Measurements from ENCODE around the gene AFF4. TPM values are rescaled to one million over a fixed set of nuclear protein-coding genes. Genes with fewer than 3 reads are reported as not detected.
"Not testable (repeated sequence)": the region's sequence is repeated elsewhere in the genome, so short reads cannot be mapped to it uniquely, and the experiment has no call there.

The AFF4 gene
- total RNA-seq, 4 donors from 2014 or later, result 36.7 to 153 (median 67.5) TPM

DNA sequence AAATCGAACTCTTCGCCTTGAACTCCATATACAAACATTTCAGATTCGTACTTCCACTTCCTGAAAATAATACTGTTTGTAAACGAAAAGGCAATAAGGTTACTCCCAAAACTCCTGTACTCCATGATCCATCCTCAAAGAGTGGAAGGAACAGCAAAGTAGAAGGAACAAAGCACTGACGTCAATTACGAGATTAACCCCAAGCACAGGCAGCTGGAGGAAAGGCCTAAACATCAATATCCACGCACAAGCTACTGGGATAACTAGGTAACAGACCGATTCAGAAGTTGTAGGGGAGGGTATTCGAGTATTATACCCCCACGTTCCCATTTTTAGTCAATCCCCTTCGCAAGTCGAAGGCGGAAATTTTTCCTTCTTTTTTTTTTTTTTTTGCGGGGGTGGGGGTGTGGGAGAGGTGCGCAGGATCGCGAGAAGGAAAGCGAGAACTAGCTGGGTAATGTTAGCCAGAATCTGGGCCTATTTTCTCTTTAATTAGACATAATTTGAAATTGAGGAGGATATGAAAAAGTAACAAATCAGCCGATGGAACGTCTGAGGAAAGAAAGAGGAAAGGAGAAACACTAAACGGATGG is 909 bp downstream of the AFF4 start:
- Histone ChIP-seq H3K4me3 (peak overlapping the region; percentile 89 to 96 (median 92)), H3K4me1 (peaks cover 35 to 36% of the 10 kb centered on the region in 2 donors), H3K27ac (peak overlapping the region; percentile 97 to 100 (median 99)), H3K9me3 (no peaks in the 10 kb centered on the region), H3K27me3 (no peaks in the 10 kb centered on the region), H3K36me3 (no peaks in the 10 kb centered on the region)
- ATAC-seq (peak; percentile 45 to 67), DNase-seq (no peak)
- TF ChIP-seq, protein P1, sequence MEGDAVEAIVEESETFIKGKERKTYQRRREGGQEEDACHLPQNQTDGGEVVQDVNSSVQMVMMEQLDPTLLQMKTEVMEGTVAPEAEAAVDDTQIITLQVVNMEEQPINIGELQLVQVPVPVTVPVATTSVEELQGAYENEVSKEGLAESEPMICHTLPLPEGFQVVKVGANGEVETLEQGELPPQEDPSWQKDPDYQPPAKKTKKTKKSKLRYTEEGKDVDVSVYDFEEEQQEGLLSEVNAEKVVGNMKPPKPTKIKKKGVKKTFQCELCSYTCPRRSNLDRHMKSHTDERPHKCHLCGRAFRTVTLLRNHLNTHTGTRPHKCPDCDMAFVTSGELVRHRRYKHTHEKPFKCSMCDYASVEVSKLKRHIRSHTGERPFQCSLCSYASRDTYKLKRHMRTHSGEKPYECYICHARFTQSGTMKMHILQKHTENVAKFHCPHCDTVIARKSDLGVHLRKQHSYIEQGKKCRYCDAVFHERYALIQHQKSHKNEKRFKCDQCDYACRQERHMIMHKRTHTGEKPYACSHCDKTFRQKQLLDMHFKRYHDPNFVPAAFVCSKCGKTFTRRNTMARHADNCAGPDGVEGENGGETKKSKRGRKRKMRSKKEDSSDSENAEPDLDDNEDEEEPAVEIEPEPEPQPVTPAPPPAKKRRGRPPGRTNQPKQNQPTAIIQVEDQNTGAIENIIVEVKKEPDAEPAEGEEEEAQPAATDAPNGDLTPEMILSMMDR (IDR thresholded peaks at IDR 0.05 in 4 of 5, conservative IDR thresholded peaks at IDR 0.05 in 1 of 5), result no peak
- peak in 1 of 2 donors; percentile 54 for TF ChIP-seq POLR2A (IDR thresholded peaks at IDR 0.05)
- intact Hi-C loops (cut with DNase I; ENCODE audit: low total_unique reads), result loop anchor here (1.0 to 5.0 kb wide), 4 partner anchors 55 to 95 kb away; partner anchors contain the start of genes GDF9, UQCRQ and ZCCHC10
- in situ Hi-C loops (cut with MboI; ENCODE audit: low sequenced_read_pairs in 4 of 4), result no loop called here

DNA sequence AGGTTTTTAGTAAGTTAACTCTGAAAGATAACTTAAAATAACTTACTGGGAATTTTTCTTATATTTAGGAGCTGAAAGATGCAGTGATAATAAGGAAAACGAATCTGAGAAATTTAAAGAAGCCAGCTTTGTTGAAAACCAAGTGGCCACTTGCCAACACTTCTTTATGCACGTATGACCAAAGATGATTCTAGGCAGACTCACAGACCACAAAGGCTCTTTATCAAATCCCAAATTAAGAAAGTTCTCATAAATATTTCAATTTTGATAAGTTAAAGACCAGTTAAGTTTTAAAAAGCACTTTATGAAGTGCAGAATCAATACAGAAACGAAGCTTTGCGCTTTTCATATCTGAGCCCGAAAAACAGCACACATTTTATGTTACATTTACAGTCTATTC is 1.5 kb downstream of the AFF4 start:
- Histone ChIP-seq H3K36me3 (no peaks in the 10 kb centered on the region), H3K27ac (peak overlapping the region; percentile 97 to 100 (median 99)), H3K4me3 (peak overlapping the region; percentile 89 to 96 (median 92)), H3K4me1 (peaks cover 35 to 36% of the 10 kb centered on the region in 2 donors), H3K9me3 (no peaks in the 10 kb centered on the region), H3K27me3 (no peaks in the 10 kb centered on the region)
- in situ Hi-C loops (cut with MboI; ENCODE audit: low sequenced_read_pairs in 4 of 4), result no loop called here
- DNase-seq, result no peak
- intact Hi-C loops (cut with DNase I; ENCODE audit: low total_unique reads), result loop anchor here (5.0 kb wide), 2 partner anchors 55 to 95 kb away; partner anchors contain the start of genes GDF9 and UQCRQ
- TF ChIP-seq, protein P1 (IDR thresholded peaks at IDR 0.05 in 4 of 5, conservative IDR thresholded peaks at IDR 0.05 in 1 of 5), result no peak
- no peak for TF ChIP-seq POLR2A (IDR thresholded peaks at IDR 0.05)
- no peak for ATAC-seq

DNA sequence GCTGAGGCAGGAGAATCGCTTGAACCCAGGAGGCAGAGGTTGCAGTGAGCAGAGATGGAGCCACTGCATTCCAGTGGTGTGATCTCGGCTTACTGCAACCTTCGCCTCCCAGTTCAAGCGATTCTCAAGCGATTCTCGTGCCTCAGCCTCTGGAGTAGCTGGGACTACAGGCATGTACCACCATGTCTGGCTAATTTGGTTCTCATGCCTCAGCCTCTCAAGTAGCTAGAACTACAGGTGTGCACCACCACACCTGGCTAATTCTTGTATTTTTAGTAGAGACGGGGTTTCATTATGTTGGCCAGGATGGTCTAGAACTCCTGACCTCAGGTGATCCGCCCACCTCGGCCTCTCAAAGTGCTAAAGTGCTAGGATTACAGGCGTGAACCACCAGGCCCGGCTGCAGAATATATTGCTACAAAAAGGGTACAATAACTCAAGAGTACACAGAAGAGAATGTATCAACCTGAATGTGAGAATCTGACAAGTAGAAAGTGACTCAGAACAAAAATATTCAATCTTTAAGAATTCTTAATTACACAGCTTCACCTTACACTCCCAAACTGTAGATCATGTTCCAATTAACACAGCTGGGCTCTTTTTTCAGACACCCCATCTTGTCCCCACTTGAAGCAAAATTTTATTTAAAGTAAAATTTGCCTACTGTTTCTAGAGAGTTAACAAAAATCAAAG is 2.2 kb downstream of the AFF4 start:
- Histone ChIP-seq H3K4me3 (peak overlapping the region; percentile 89 to 96 (median 92)), H3K27ac (peak overlapping the region; percentile 97 to 100 (median 99)), H3K4me1 (peaks cover 36 to 41% of the 10 kb centered on the region in 2 donors)
- DNase-seq; in situ Hi-C loops (cut with MboI; ENCODE audit: low sequenced_read_pairs in 4 of 4); H3K9me3 ChIP-seq; ATAC-seq; H3K36me3 ChIP-seq; H3K27me3 ChIP-seq: not testable (repeated sequence)
- intact Hi-C loops (cut with DNase I; ENCODE audit: low total_unique reads), result loop anchor here (5.0 kb wide), 2 partner anchors 54 to 94 kb away; partner anchors contain the start of genes GDF9 and UQCRQ

DNA sequence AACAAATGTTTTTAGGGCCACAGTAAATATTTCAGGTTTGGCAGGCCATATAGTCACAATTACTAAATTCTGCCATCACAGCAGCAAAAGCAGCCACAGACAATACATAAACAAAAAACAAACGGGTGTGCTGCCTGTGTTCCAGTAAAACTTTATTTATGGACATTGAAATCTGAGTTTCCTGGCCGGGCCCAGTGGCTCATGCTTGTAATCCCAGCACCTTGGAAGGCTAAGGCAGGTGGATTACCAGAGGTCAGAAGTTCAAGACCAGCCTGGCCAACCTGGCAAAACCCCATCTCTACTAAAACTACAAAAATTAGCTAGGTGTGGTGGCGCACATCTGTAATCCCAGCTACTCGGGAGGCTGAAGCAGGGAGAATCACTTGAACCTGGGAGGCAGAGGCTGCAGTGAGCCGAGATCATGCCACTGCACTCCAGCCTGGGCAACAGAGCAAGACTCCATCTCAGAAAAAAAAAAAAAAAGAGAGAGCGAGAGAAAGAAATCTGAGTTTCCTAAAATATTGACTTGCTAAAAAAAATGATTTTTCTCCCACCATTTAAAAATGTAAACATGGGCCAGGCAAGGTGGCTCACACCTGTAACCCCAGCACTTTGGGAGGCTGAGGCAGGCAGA is 7.2 kb downstream of the AFF4 start:
- intact Hi-C loops (cut with DNase I; ENCODE audit: low total_unique reads), result not testable (repeated sequence)

DNA sequence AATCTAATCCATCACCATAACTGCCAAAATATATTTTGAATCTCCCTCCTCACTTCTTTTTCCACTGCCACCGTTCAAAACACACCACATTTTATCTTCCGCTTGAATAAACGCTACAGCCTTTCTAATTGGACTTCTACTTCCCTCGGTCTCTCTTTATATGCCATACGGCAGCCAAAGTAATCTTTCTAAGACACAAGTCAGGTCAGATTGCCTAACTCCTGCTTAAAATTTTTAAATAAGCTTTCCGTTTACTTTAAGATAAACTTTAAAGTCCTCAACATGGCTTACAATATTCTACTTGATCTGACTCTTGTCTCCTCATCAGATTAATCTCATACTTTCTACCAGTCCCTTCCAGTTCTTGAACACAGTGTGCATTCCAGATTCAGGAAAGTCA is 9.7 kb downstream of the AFF4 start:
- Histone ChIP-seq H3K4me1 (peaks cover 30 to 33% of the 10 kb centered on the region in 2 donors), H3K27me3 (no peaks in the 10 kb centered on the region), H3K4me3 (no peak overlapping the region), H3K9me3 (no peaks in the 10 kb centered on the region), H3K36me3 (no peaks in the 10 kb centered on the region), H3K27ac (no peak overlapping the region)
- intact Hi-C loops (cut with DNase I; ENCODE audit: low total_unique reads), result no loop called here
- TF ChIP-seq, protein P1 (IDR thresholded peaks at IDR 0.05 in 4 of 5, conservative IDR thresholded peaks at IDR 0.05 in 1 of 5), result no peak
- TF ChIP-seq POLR2A (IDR thresholded peaks at IDR 0.05), result no peak
- ATAC-seq (no peak), DNase-seq (no peak)
- in situ Hi-C loops (cut with MboI; ENCODE audit: low sequenced_read_pairs in 4 of 4), result no loop called here

More for the DNA sequence above, 7.2 kb downstream of the AFF4 start:
- H3K36me3 ChIP-seq; DNase-seq; H3K9me3 ChIP-seq; H3K4me3 ChIP-seq; in situ Hi-C loops (cut with MboI; ENCODE audit: low sequenced_read_pairs in 4 of 4); H3K27me3 ChIP-seq: not testable (repeated sequence)
- H3K4me1 ChIP-seq, result peaks cover 47 to 50% of the 10 kb centered on the region in 2 donors
- peak overlapping the region; percentile 33 to 51 (median 47) for H3K27ac ChIP-seq
- peak in 1 of 2 donors; percentile 37 for ATAC-seq
